Vagina (tissue), 2 donors: ENCODE measurements around the gene TRABD2B.

ENCODE experiments used
- CTCF ChIP-seq, 3 experiments: fragments of 450-650 bp in 2 of 3; fragments of 200-600 bp in 1 of 3; sonication (generic) in 1 of 3; IDR thresholded peaks; one replicate each; pipeline ENCODE4 v1.5.1; 2017 to 2019; ENCODE audit warnings: antibody characterized with exemption in 3 of 3, mild to moderate bottlenecking in 2 of 3, moderate library complexity in 2 of 3
- POLR2A ChIP-seq, 2 donors: fragments of 450-650 bp; IDR thresholded peaks; one replicate each; pipeline ENCODE4 v1.6.1; 2017; ENCODE audit warnings: antibody characterized with exemption in 2 of 2, mild to moderate bottlenecking in 2 of 2, moderate library complexity in 2 of 2
- POLR2AphosphoS5 ChIP-seq, 2 donors: sonication (generic); formaldehyde crosslinking; IDR thresholded peaks; one replicate each; pipeline ENCODE4 v1.9.0; 2017; ENCODE audit warnings: antibody characterized with exemption in 2 of 2, mild to moderate bottlenecking in 2 of 2, low read depth in 1 of 2; ENCODE audit not compliant: insufficient read depth in 1 of 2

- TF ChIP-seq CTCF (IDR thresholded peaks at IDR 0.05): no peak
- TF ChIP-seq POLR2A (IDR thresholded peaks at IDR 0.05): no peak
- no peak for TF ChIP-seq POLR2AphosphoS5 (IDR thresholded peaks at IDR 0.05; ENCODE audit: insufficient read depth in 1 of 2, low read depth in 1 of 2)
Observed at GRCh38 chr1:47772960-47773682, 224.1 kb downstream of the TRABD2B start.
